Upper lobe of left lung (tissue), 6 donors: ENCODE results near the gene PTX3. TPM values are rescaled to one million over a fixed set of nuclear protein-coding genes. Genes with fewer than 3 reads are reported as not detected.

Source experiments
- ATAC-seq, 2 donors: fragments of 200-7000 bp; cut with Tn5 transposase; one replicate each; pipeline ENCODE4 v1.9.1; 2022; ENCODE audit warnings: mild to moderate bottlenecking in 2 of 2, moderate library complexity in 2 of 2; ENCODE audit not compliant: low FRiP score in 2 of 2
- DNase-seq, 2 donors: peaks; one replicate each; pipeline ENCODE4 v3.0.0-alpha.2; 2019 to 2020
- H3K27ac ChIP-seq, 4 donors: fragments of 200-600 bp; sonication (generic); one replicate each; pipeline ENCODE4 v1.5.1; 2016 to 2019
- H3K27me3 ChIP-seq, 4 donors: fragments of 200-600 bp; sonication (generic); one replicate each; pipeline ENCODE4 v1.5.1; 2017 to 2019
- H3K36me3 ChIP-seq, 4 donors: fragments of 200-600 bp; sonication (generic); one replicate each; pipeline ENCODE4 v1.5.1; 2016 to 2019
- H3K4me1 ChIP-seq, 4 donors: fragments of 200-600 bp; sonication (generic); one replicate each; pipeline ENCODE4 v1.5.1; 2018 to 2019
- H3K4me3 ChIP-seq, 4 donors: fragments of 200-600 bp; sonication (generic); one replicate each; pipeline ENCODE4 v1.5.1; 2017 to 2019; ENCODE audit warnings: mild to moderate bottlenecking in 2 of 4, moderate library complexity in 1 of 4
- H3K9me3 ChIP-seq, 4 donors: fragments of 200-600 bp; sonication (generic); one replicate each; pipeline ENCODE4 v1.5.1; 2018 to 2019
- CTCF ChIP-seq, 6 experiments: fragments of 450-650 bp in 4 of 6; fragments of 200-600 bp in 2 of 6; sonication (generic) in 2 of 6; IDR thresholded peaks; one replicate each; pipeline ENCODE4 v1.5.1; 2016 to 2019; ENCODE audit warnings: antibody characterized with exemption in 6 of 6
- EP300 ChIP-seq, 4 donors: sonication (generic); formaldehyde crosslinking; IDR thresholded peaks; one replicate each; pipeline ENCODE4 v1.5.1; 2017; ENCODE audit warnings: antibody characterized with exemption in 4 of 4, control low read depth in 2 of 4
- POLR2A ChIP-seq, 4 donors: fragments of 450-650 bp; IDR thresholded peaks; one replicate each; pipeline ENCODE4 v1.5.1; 2016 to 2017; ENCODE audit warnings: antibody characterized with exemption in 4 of 4, mild to moderate bottlenecking in 2 of 4
- POLR2AphosphoS5 ChIP-seq, 2 donors: sonication (generic); formaldehyde crosslinking; IDR thresholded peaks; one replicate each; pipeline ENCODE4 v1.5.1; 2017; ENCODE audit warnings: antibody characterized with exemption in 2 of 2
- WGBS, 2 donors: methylation state at CpG; one replicate each; pipeline ENCODE4 v1.1.5; 2017 to 2018; 5-methylcytosine and 5-hydroxymethylcytosine counted together
- total RNA-seq, 6 donors: library from RNA; depleted of rRNA in 4 of 6; stranded (reverse); fragments of >200 nt in 4 of 6; gene quantifications; one replicate each; pipeline versions ENCODE4 v1.1.0 to v1.2.1, GENCODE V29; 2016 to 2021
- donor health status: DM: no; HTN: no; CAD: no; lungs with moderate emphysema.
- donor health status: DM: no; HTN: yes; CAD: no; lungs with severe emphysema.

Gene PTX3
- total RNA-seq, 6 donors from 2014 or later = 2.7 to 20.1 (median 9.4) TPM

DNA sequence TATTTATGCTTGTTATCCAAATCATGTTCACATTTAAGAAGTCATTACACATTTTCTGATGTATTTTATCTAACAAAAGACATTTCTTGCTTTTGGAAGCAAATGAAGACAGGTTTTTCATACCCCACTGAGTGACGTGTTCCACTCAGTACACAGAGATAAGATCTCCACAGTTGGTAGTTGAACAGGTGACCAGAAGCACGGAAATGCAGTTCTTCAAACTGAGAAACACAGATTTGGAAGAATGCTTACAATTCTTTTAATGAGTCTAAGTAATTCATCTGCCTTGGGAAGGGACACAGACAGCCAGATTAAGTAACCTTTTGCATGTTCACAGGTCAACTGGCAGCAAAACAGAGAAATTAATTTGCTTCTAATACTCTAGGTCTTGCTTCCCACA is 23.1 kb downstream of the PTX3 start:
- Histone ChIP-seq H3K9me3 (no peaks in the 10 kb centered on the region), H3K36me3 (peaks cover 0 to 2% (median 0%) of the 10 kb centered on the region in 4 donors), H3K27me3 (no peaks in the 10 kb centered on the region), H3K4me1 (no peaks in the 10 kb centered on the region), H3K4me3 (no peak overlapping the region), H3K27ac (no peak overlapping the region)
- DNase-seq (no peak), ATAC-seq (no peak)
- TF ChIP-seq EP300 (IDR thresholded peaks at IDR 0.05) (no peak), POLR2AphosphoS5 (IDR thresholded peaks at IDR 0.05) (no peak), POLR2A (IDR thresholded peaks at IDR 0.05) (no peak), CTCF (IDR thresholded peaks at IDR 0.05) (no peak)
- 65 to 75% methylated on average over 2 of the region's 2 CpGs for WGBS, 2 donors

- no peak overlapping the region for H3K27ac ChIP-seq
- no peaks in the 10 kb centered on the region for H3K27me3 ChIP-seq
- no peak for ATAC-seq
- DNase-seq = no peak
- no peak overlapping the region for H3K4me3 ChIP-seq
- TF ChIP-seq EP300 (IDR thresholded peaks at IDR 0.05) (no peak), CTCF (IDR thresholded peaks at IDR 0.05) (no peak), POLR2A (IDR thresholded peaks at IDR 0.05) (no peak), POLR2AphosphoS5 (IDR thresholded peaks at IDR 0.05) (no peak)
- H3K4me1 ChIP-seq = no peaks in the 10 kb centered on the region
- peaks cover 0 to 2% (median 0%) of the 10 kb centered on the region in 4 donors for H3K36me3 ChIP-seq
- 64 to 80% methylated on average over 2 of the region's 2 CpGs for WGBS, 2 donors
- no peaks in the 10 kb centered on the region for H3K9me3 ChIP-seq
These were observed 23.6 kb downstream of the PTX3 start for GRCh38 chr3:157460253-157460652.

GRCh38 chr3:157463816-157464215 is 27.2 kb downstream of the PTX3 start:
- Histone ChIP-seq H3K36me3 (peaks cover 0 to 2% (median 0%) of the 10 kb centered on the region in 4 donors), H3K4me1 (peaks cover 0 to 4% (median 2%) of the 10 kb centered on the region in 4 donors), H3K27ac (no peak overlapping the region), H3K9me3 (no peaks in the 10 kb centered on the region), H3K4me3 (no peak overlapping the region), H3K27me3 (no peaks in the 10 kb centered on the region)
- WGBS, 2 donors = 64 to 83% methylated on average over 1 of the region's 1 CpG
- no peak for DNase-seq
- TF ChIP-seq CTCF (IDR thresholded peaks at IDR 0.05) (no peak), EP300 (IDR thresholded peaks at IDR 0.05) (no peak), POLR2A (IDR thresholded peaks at IDR 0.05) (no peak), POLR2AphosphoS5 (IDR thresholded peaks at IDR 0.05) (no peak)
- no peak for ATAC-seq

DNA sequence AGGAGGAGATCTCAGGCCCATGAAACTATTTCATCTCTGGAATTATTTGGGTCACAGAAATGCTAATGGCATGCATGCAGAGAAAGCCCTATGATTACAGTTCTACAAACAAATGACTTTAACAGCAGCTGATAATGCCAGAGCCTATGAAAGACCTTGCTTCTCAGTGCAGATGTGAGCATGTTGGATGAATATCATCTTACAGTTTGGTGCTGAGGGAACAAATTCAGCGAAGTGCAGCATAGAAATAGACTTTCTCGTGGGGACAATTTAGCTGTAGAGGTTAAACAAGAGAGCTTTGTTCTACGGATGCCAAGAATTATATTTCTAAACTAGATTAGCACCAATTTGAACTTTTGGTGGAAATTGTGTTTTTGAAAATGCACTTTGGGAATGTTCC is 27.7 kb downstream of the PTX3 start:
- no peaks in the 10 kb centered on the region for H3K9me3 ChIP-seq
- no peak overlapping the region for H3K27ac ChIP-seq
- no peaks in the 10 kb centered on the region for H3K36me3 ChIP-seq
- peaks cover 2 to 9% (median 3%) of the 10 kb centered on the region in 4 donors for H3K4me1 ChIP-seq
- ATAC-seq (no peak), DNase-seq (no peak)
- H3K4me3 ChIP-seq = no peak overlapping the region
- H3K27me3 ChIP-seq = no peaks in the 10 kb centered on the region
- no peak for TF ChIP-seq EP300 (IDR thresholded peaks at IDR 0.05)
- no peak for TF ChIP-seq CTCF (IDR thresholded peaks at IDR 0.05)
- no peak for TF ChIP-seq POLR2AphosphoS5 (IDR thresholded peaks at IDR 0.05)
- TF ChIP-seq POLR2A (IDR thresholded peaks at IDR 0.05) = no peak
- WGBS, 2 donors = 84% methylated on average over 3 of the region's 3 CpGs

GRCh38 chr3:157465741-157466140 is 29.1 kb downstream of the PTX3 start:
- WGBS, 2 donors = 59 to 60% methylated on average over 1 of the region's 1 CpG
- ATAC-seq = no peak

More at GRCh38 chr3:157465741-157466140, 29.1 kb downstream of the PTX3 start:
- H3K27me3 ChIP-seq = no peaks in the 10 kb centered on the region
- peaks cover 3 to 13% (median 10%) of the 10 kb centered on the region in 4 donors for H3K4me1 ChIP-seq
- no peaks in the 10 kb centered on the region for H3K9me3 ChIP-seq
- TF ChIP-seq EP300 (IDR thresholded peaks at IDR 0.05) (no peak), CTCF (IDR thresholded peaks at IDR 0.05) (no peak), POLR2AphosphoS5 (IDR thresholded peaks at IDR 0.05) (no peak), POLR2A (IDR thresholded peaks at IDR 0.05) (no peak)
- H3K27ac ChIP-seq = no peak overlapping the region
- no peak overlapping the region for H3K4me3 ChIP-seq
- no peak for DNase-seq
- H3K36me3 ChIP-seq = no peaks in the 10 kb centered on the region
